Omental fat pad (tissue), 4 donors: ENCODE results near the gene DHH. TPM values are rescaled to one million over a fixed set of nuclear protein-coding genes. Genes with fewer than 3 reads are reported as not detected.

Experiments used
- ATAC-seq: fragments of 150-250 bp; one replicate; pipeline ENCODE4 v1.9.1; 2016; ENCODE audit warnings: mild to moderate bottlenecking, moderate library complexity; ENCODE audit not compliant: low FRiP score
- DNase-seq: peaks from one replicate; pipeline ENCODE4 v3.0.0-alpha.2; 2019; ENCODE audit warnings: low spot score
- CTCF ChIP-seq, 3 donors: fragments of 450-650 bp; IDR thresholded peaks; one replicate each; pipeline ENCODE4 v1.5.1; 2016 to 2017; ENCODE audit warnings: antibody characterized with exemption in 3 of 3, mild to moderate bottlenecking in 3 of 3, moderate library complexity in 2 of 3
- total RNA-seq, 4 donors: library from RNA; depleted of rRNA; stranded (reverse); fragments of >200 nt; gene quantifications; one replicate each; pipeline ENCODE4 v1.1.0, GENCODE V29; 2016

DHH gene
- total RNA-seq, 4 donors from 2014 or later = 0.72 to 2.0 (median 1.3) TPM

GRCh38 chr12:49105504-49106084 lies 11.0 kb upstream of the DHH start:
- ATAC-seq (no peak), DNase-seq (no peak)
- TF ChIP-seq CTCF (IDR thresholded peaks at IDR 0.05) = no peak

- TF ChIP-seq CTCF (IDR thresholded peaks at IDR 0.05) = no peak
- ATAC-seq (no peak), DNase-seq (no peak)
These were observed 10.2 kb upstream of the DHH start for GRCh38 chr12:49104822-49105221.

GRCh38 chr12:49100380-49100779 lies 5.8 kb upstream of the DHH start:
- no peak for ATAC-seq
- no peak for DNase-seq

GRCh38 chr12:49098703-49099102 lies 4.1 kb upstream of the DHH start:
- DNase-seq = no peak
- TF ChIP-seq CTCF (IDR thresholded peaks at IDR 0.05) = no peak
- no peak for ATAC-seq

More at GRCh38 chr12:49100380-49100779, 5.8 kb upstream of the DHH start:
- TF ChIP-seq CTCF (IDR thresholded peaks at IDR 0.05) = no peak

GRCh38 chr12:49098035-49098451 lies 3.4 kb upstream of the DHH start:
- DNase-seq = no peak
- TF ChIP-seq CTCF (IDR thresholded peaks at IDR 0.05) = peak in 2 of 3 donors; percentile 6 to 35
- no peak for ATAC-seq

- no peak for DNase-seq
These were observed 2.8 kb upstream of the DHH start for GRCh38 chr12:49097381-49097780.

More at GRCh38 chr12:49097381-49097780, 2.8 kb upstream of the DHH start:
- no peak for TF ChIP-seq CTCF (IDR thresholded peaks at IDR 0.05)
- no peak for ATAC-seq
